DMS79 treated with DMSO at 0.1 percent for 48 hours (cell line): Measurements from ENCODE around the gene TXNDC2.

ENCODE experiments used
- DNase-seq: peaks from one replicate; lab custom pipeline; 2025; lab: John Stamatoyannopoulos, UW

Gene TXNDC2

GRCh38 chr18:9913526-9914333, 28.0 kb downstream of the TXNDC2 start, which contains the start of gene VAPA:
TSS of gene VAPA (plus strand) at chr18:9914016. CDS start at chr18:9914257, 241 bp downstream.
- peak; percentile 97 for DNase-seq

DNA sequence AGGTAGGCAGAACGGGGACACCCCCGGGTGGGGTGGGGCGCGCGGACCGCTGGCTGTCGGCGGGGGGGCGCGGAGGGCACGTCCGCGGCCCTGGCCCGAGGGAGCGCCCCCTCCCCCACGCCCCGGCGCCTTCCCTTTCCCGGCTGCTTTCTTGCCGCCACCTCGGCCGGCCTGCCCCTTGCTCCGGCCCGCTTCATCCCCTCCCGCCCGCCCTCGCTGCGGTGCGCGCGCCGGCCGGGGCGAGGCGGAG, 28.5 kb downstream of the TXNDC2 start:
- DNase-seq, result no peak

DNA sequence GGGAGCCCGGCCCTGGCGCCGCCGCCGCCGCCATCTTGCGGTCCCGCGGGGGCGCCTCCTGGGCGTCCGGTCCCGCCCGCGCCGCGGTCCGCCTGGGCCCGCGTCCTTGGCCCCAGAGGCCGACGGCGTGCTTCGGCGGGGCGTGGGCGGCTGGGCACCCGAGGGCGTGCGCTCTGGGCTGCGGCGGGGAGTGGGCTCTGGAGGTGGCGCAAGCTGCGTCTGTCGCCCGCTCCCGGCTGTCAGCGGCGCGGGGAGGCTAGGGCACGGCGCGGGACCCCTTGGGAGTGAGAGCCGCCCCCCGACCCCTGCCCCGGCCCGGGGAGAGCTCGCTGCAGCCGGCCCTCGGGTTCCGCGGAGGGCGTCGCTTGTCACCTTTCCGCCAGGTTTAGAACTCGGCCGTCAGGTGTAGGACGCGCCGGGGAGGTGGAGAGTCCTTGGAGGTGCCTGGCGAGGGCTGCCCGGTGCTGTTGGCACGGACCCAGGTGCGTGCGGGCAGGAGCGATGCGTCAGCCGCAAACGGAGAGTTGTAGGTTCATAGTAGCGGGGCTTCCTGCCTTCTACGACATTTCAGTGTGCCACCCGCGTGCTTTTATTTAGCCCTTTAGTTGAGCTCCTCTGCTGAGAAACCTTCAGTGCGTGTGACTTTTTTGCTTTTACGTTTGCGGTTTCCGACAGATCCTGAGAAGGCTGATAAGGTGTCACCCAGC, 29.0 kb downstream of the TXNDC2 start:
- peak; percentile 9 for DNase-seq

GRCh38 chr18:9915291-9916076, 29.7 kb downstream of the TXNDC2 start:
- no peak for DNase-seq

DNA sequence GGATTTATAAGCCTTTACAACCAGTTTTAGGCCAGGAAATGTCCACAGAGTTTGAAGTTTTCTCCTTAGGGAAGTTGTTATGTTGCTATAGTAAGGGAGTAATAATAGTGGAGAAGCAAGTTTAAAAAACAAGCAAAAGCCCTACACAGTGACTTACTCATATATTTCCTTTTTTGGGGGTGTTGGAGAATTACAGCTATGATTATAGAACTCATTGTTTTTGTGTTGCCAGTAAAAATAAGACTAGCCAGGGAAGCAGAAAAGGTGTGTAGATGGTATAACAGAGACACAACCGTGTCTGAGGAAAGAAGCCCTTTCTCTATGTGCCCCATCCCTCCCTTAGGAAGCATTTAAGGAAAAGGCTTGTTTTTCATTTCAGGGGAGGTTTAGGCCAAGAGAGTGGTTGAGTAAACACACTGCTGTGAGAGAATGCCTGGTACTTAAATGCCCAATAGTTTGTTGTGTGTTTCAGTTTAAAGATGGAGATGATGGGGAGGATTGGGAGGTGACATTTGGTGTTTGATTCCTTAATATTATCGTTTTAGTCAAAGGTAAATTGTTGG, 30.4 kb downstream of the TXNDC2 start:
- DNase-seq, result no peak

GRCh38 chr18:9916808-9917207, 31.0 kb downstream of the TXNDC2 start:
- DNase-seq, result no peak

DNA sequence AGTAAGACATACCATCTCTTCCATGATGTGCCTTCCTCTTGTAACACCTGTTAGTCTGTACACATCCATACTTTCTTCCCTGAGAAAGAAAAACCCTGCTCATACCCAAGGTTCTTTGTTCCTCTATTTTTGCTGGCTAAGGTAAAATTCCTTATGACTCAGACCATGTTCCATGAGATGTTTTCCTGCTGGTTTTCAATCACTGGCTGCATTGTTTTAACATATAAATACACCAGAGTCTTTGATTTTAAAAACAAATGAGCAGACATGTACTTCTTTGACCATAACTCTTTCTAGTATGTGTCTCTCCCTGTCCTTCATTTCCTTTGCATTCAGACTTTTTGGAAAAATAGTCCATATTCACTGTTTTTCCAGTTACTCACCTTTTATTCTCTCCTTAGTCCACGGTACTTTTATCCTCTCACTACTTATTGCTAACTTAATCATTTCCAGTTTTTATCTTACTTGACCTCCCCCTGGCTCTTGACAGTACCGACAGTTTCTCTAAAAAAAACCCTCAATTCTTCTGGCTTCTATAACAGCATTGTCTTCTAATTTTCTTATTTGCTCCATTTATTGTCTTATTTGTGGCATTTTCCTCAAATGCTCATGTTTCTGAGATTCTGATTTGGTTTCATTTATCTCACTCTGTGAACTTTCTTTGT, 32.4 kb downstream of the TXNDC2 start:
- DNase-seq, result no peak

GRCh38 chr18:9919564-9920232, 33.9 kb downstream of the TXNDC2 start:
- no peak for DNase-seq

- no peak for DNase-seq
Observed at GRCh38 chr18:9922592-9923311, 37.0 kb downstream of the TXNDC2 start.

GRCh38 chr18:9924371-9924943, 38.7 kb downstream of the TXNDC2 start:
- DNase-seq, result no peak

DNA sequence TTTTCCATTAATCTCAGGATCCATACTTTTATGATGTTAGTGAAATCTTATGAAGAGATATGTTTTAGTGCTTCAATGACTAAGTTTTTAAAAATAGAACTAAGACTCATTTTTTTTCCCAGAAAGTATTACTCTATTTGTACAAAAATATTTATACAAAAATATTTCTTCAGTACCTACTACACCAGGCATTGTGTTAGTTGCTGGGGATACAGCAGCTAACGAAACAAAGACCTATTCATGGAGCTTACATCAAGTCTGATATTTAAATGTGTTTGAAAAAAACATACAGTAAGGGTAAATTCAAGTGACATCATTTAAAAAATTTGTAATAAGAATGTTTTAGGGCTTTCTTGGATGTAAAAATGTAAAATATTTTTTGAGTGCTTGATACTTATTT, 39.6 kb downstream of the TXNDC2 start:
- no peak for DNase-seq

DNA sequence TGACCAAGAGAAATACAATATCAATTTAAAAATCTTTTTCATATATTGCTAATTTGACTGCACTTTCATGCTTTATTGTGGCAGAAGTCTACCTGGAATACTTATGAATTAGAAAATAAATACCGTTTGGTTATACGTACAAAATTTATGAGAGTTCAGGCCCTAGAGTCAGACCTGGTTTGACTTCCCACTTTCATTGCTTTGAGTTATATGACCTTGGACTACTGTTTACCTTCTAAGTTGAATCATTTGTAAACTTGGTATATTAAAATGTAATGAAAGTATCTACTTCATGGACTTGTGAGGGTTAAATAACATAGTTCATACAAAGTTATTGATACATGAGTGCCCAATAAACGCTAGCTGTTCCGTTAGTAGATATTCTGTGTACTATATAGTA, 40.0 kb downstream of the TXNDC2 start:
- DNase-seq, result no peak

- no peak for DNase-seq
Observed at GRCh38 chr18:9926223-9926894, 40.6 kb downstream of the TXNDC2 start.

- DNase-seq, result no peak
Observed at GRCh38 chr18:9926977-9927376, 41.2 kb downstream of the TXNDC2 start.

GRCh38 chr18:9927392-9928063, 41.8 kb downstream of the TXNDC2 start:
- no peak for DNase-seq

DNA sequence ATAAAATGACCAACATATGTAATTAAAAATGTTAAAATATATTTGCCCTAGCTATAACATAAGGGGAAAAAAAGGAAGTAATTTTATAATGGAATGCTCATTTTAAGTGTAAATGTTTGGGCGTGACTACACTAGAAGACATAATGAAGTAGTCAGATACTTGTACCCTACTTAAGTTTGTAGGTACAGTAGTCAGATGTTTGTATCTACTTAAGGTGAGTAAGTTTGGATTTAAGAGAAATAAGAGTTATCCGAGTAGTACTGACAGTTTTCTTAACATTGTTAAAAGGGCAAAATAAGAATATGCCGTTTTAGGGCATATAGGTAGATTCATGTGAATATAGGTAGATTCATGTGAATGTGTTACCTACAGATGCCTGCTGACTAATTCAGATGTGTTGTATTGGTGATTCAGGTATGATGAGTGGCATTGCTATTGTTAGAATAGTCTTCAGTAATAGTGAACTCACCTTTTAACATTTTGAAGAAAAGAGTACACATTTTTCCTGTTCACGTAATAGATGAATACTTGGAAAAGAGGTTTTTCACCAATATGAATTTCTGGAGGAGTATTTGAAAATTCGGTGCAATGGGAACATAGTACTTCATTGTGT, 43.0 kb downstream of the TXNDC2 start:
- DNase-seq, result no peak

- no peak for DNase-seq
Observed at GRCh38 chr18:9930299-9930884, 44.6 kb downstream of the TXNDC2 start.

GRCh38 chr18:9931146-9931545, 45.4 kb downstream of the TXNDC2 start:
- no peak for DNase-seq
